Liver (tissue), 9 donors: ENCODE data around the gene LHFPL3. TPM values are rescaled to one million over a fixed set of nuclear protein-coding genes. Genes with fewer than 3 reads are reported as not detected.

Experiments
- DNase-seq: peaks from one replicate; pipeline ENCODE4 v3.0.0-alpha.2; 2017; ENCODE audit warnings: low spot score
- H3K27ac ChIP-seq, 2 donors: one replicate each; pipeline ENCODE4 v1.7.0; 2013; ENCODE audit warnings: inconsistent platforms in 2 of 2, low read length in 2 of 2, control low read depth in 1 of 2, low read depth in 1 of 2, mild to moderate bottlenecking in 1 of 2
- H3K27me3 ChIP-seq, 4 donors: one replicate each; pipeline versions ENCODE4 v1.6.1 to v1.7.0; 2013; ENCODE audit warnings: low read length in 3 of 4, inconsistent platforms in 1 of 4, mild to moderate bottlenecking in 1 of 4, moderate library complexity in 1 of 4; ENCODE audit not compliant: control insufficient read depth in 4 of 4, insufficient read depth in 4 of 4
- H3K36me3 ChIP-seq, 4 donors: one replicate each; pipeline versions ENCODE4 v1.6.1 to v1.7.0; 2013; ENCODE audit warnings: low read length in 3 of 4, mild to moderate bottlenecking in 3 of 4, low read depth in 1 of 4, moderate library complexity in 1 of 4; ENCODE audit not compliant: control insufficient read depth in 4 of 4, insufficient read depth in 3 of 4
- H3K4me1 ChIP-seq, 4 donors: one replicate each; pipeline versions ENCODE4 v1.6.1 to v1.7.0; 2013; ENCODE audit warnings: low read length in 3 of 4, mild to moderate bottlenecking in 3 of 4, moderate library complexity in 1 of 4; ENCODE audit not compliant: control insufficient read depth in 4 of 4, insufficient read depth in 4 of 4
- H3K4me3 ChIP-seq, 3 donors: one replicate each; pipeline versions ENCODE4 v1.6.1 to v1.7.0; 2013; ENCODE audit warnings: low read length in 3 of 3, control low read depth in 1 of 3, low read depth in 1 of 3, mild to moderate bottlenecking in 1 of 3
- H3K9ac ChIP-seq, 2 donors: one replicate each; pipeline ENCODE4 v1.7.0; 2013; ENCODE audit warnings: low read length in 2 of 2, mild to moderate bottlenecking in 2 of 2, moderate library complexity in 2 of 2, control low read depth in 1 of 2, low read depth in 1 of 2
- H3K9me3 ChIP-seq, 4 donors: one replicate each; pipeline versions ENCODE4 v1.6.1 to v1.7.0; 2013; ENCODE audit warnings: low read length in 3 of 4; ENCODE audit not compliant: control insufficient read depth in 4 of 4
- CTCF ChIP-seq: fragments of 150-350 bp; IDR thresholded peaks from 2 replicates; pipeline ENCODE4 v1.5.1; 2017; ENCODE audit warnings: improper control_type of control experiment, low read depth, low read length; ENCODE audit not compliant: missing input control
- EGR1 ChIP-seq, 2 donors: IDR thresholded peaks; 2 replicates each; pipeline ENCODE4 v1.6.1; 2016 to 2018; ENCODE audit warnings: antibody characterized with exemption in 2 of 2, low read depth in 2 of 2
- FOXA1 ChIP-seq: IDR thresholded peaks from 2 replicates; pipeline ENCODE4 v1.6.1; 2016; ENCODE audit warnings: antibody characterized with exemption
- FOXA2 ChIP-seq: IDR thresholded peaks from 2 replicates; pipeline ENCODE4 v1.6.1; 2016; ENCODE audit warnings: antibody characterized with exemption
- GABPA ChIP-seq, 2 donors: IDR thresholded peaks in 1 of 2; conservative IDR thresholded peaks in 1 of 2; 2 replicates each; pipeline ENCODE4 v1.6.1; 2016; ENCODE audit warnings: antibody characterized with exemption in 2 of 2, mild to moderate bottlenecking in 1 of 2, moderate library complexity in 1 of 2
- HNF4A ChIP-seq, 2 donors: conservative IDR thresholded peaks; 2 replicates each; pipeline ENCODE4 v1.6.1; 2016; ENCODE audit warnings: antibody characterized with exemption in 2 of 2, mild to moderate bottlenecking in 2 of 2
- JUND ChIP-seq, 2 donors: IDR thresholded peaks; 2 replicates each; pipeline ENCODE4 v1.6.1; 2016; ENCODE audit warnings: antibody characterized with exemption in 2 of 2
- MAX ChIP-seq: IDR thresholded peaks from 2 replicates; pipeline ENCODE4 v1.6.1; 2016; ENCODE audit warnings: antibody characterized with exemption
- NR2F2 ChIP-seq: IDR thresholded peaks from 2 replicates; pipeline ENCODE4 v1.6.1; 2016; ENCODE audit warnings: antibody characterized with exemption
- RAD21 ChIP-seq, 2 donors: IDR thresholded peaks; 2 replicates each; pipeline ENCODE4 v1.6.1; 2016; ENCODE audit warnings: antibody characterized with exemption in 2 of 2, mild to moderate bottlenecking in 2 of 2
- RXRA ChIP-seq, 2 donors: IDR thresholded peaks; 2 replicates each; pipeline ENCODE4 v1.6.1; 2017 to 2018; ENCODE audit warnings: antibody characterized with exemption in 2 of 2, mild to moderate bottlenecking in 1 of 2
- SP1 ChIP-seq: IDR thresholded peaks from 2 replicates; pipeline ENCODE4 v1.6.1; 2018; ENCODE audit warnings: antibody characterized with exemption, mild to moderate bottlenecking
- TAF1 ChIP-seq: conservative IDR thresholded peaks from 2 replicates; pipeline ENCODE4 v1.6.1; 2016; ENCODE audit warnings: antibody characterized with exemption, mild to moderate bottlenecking
- YY1 ChIP-seq: IDR thresholded peaks from 2 replicates; pipeline ENCODE4 v1.6.1; 2016; ENCODE audit warnings: antibody characterized with exemption, mild to moderate bottlenecking
- ZBTB33 ChIP-seq: IDR thresholded peaks from 2 replicates; pipeline ENCODE4 v1.6.1; 2016; ENCODE audit warnings: antibody characterized with exemption
- WGBS: extraction: QIAGEN DNeasy Blood & Tissue Kit; methylation state at CpG from one replicate; pipeline ENCODE4 v1.1.7; 2013; 5-methylcytosine and 5-hydroxymethylcytosine counted together
- polyA plus RNA-seq, 2 donors: library from polyadenylated mRNA; stranded (reverse) in 1 of 2; unstranded in 1 of 2; fragments of 200-250 nt in 1 of 2; fragments of >200 nt in 1 of 2; fragmentation: Nextera tagmentation in 1 of 2; extraction: Ambion mirVana in 1 of 2; gene quantifications; one replicate each; pipeline versions ENCODE4 v1.2.1 to v1.2.3, GENCODE V29; 2013 to 2015
- total RNA-seq, 2 donors: library from RNA; depleted of rRNA; stranded (reverse); fragments of >200 nt; gene quantifications; one replicate each; pipeline ENCODE4 v1.2.3, GENCODE V29; 2014
- donor health status: healthy.
- donor health status: healthy.
- donor health status: healthy.
- donor health status: healthy.
- donor health status: healthy.

LHFPL3 gene
- total and polyA plus RNA-seq, 4 donors, result not detected

GRCh38 chr7:104790440-104790839, 462.0 kb downstream of the LHFPL3 start:
- Histone ChIP-seq H3K9ac (no peak overlapping the region), H3K27me3 (peaks cover 0 to 7% (median 0%) of the 10 kb centered on the region in 4 donors), H3K4me1 (no peaks in the 10 kb centered on the region), H3K27ac (no peak overlapping the region), H3K4me3 (no peak overlapping the region), H3K36me3 (no peaks in the 10 kb centered on the region), H3K9me3 (no peaks in the 10 kb centered on the region)
- TF ChIP-seq FOXA1, result no peak
- no peak for TF ChIP-seq TAF1
- TF ChIP-seq FOXA2, result no peak
- no peak for TF ChIP-seq CTCF
- TF ChIP-seq SP1, result no peak
- no peak for TF ChIP-seq GABPA (IDR thresholded peaks at IDR 0.05 in 1 of 2, conservative IDR thresholded peaks at IDR 0.05 in 1 of 2)
- TF ChIP-seq YY1, result no peak
- TF ChIP-seq ZBTB33, result no peak
- TF ChIP-seq HNF4A (conservative IDR thresholded peaks at IDR 0.05), result no peak
- no peak for DNase-seq
- WGBS, result 38% methylated on average over 2 of the region's 2 CpGs

GRCh38 chr7:104791080-104791479, 462.7 kb downstream of the LHFPL3 start:
- DNase-seq, result no peak
- H3K27ac ChIP-seq, result no peak overlapping the region
- H3K9ac ChIP-seq, result no peak overlapping the region

More at GRCh38 chr7:104791080-104791479, 462.7 kb downstream of the LHFPL3 start:
- TF ChIP-seq TAF1 (no peak), FOXA1 (no peak), EGR1 (IDR thresholded peaks at IDR 0.05; ENCODE audit: low read depth in 2 of 2) (no peak), RXRA (IDR thresholded peaks at IDR 0.05) (no peak), SP1 (no peak), CTCF (no peak), HNF4A (conservative IDR thresholded peaks at IDR 0.05) (no peak), RAD21 (IDR thresholded peaks at IDR 0.05) (no peak), NR2F2 (no peak), JUND (IDR thresholded peaks at IDR 0.05) (no peak), ZBTB33 (no peak), YY1 (no peak), FOXA2 (no peak), MAX (no peak)
- H3K4me1 ChIP-seq, result no peaks in the 10 kb centered on the region
- no peaks in the 10 kb centered on the region for H3K9me3 ChIP-seq
- H3K36me3 ChIP-seq, result no peaks in the 10 kb centered on the region
- no peak overlapping the region for H3K4me3 ChIP-seq
- H3K27me3 ChIP-seq, result peaks cover 0 to 8% (median 0%) of the 10 kb centered on the region in 4 donors
